T-helper 1 cell treated with Interleukin-12 subunit alpha and Interleukin-12 subunit beta and Interleukin-4 antibody, amounts not matched to agents 30 μg/mL and 1 μg/mL, for 36 hours (primary cell): ENCODE results near the gene EHF.

ENCODE experiments used
- H3K27ac Mint-ChIP-seq: one replicate; pipeline ENCODE4 v1.8.0; 2021; ENCODE audit warnings: mild to moderate bottlenecking, mixed read lengths
- H3K27me3 Mint-ChIP-seq: one replicate; pipeline ENCODE4 v1.8.0; 2021; ENCODE audit warnings: low read depth, mixed read lengths
- H3K36me3 Mint-ChIP-seq: one replicate; pipeline ENCODE4 v1.8.0; 2021; ENCODE audit warnings: low read depth, mixed read lengths
- H3K4me1 Mint-ChIP-seq: one replicate; pipeline ENCODE4 v1.8.0; 2021; ENCODE audit warnings: low read depth, mixed read lengths
- H3K4me3 Mint-ChIP-seq: one replicate; pipeline ENCODE4 v1.8.0; 2021; ENCODE audit warnings: mild to moderate bottlenecking, moderate library complexity, mixed read lengths
- H3K9me3 Mint-ChIP-seq: one replicate; pipeline ENCODE4 v1.8.0; 2021; ENCODE audit warnings: mixed read lengths

The EHF gene

DNA sequence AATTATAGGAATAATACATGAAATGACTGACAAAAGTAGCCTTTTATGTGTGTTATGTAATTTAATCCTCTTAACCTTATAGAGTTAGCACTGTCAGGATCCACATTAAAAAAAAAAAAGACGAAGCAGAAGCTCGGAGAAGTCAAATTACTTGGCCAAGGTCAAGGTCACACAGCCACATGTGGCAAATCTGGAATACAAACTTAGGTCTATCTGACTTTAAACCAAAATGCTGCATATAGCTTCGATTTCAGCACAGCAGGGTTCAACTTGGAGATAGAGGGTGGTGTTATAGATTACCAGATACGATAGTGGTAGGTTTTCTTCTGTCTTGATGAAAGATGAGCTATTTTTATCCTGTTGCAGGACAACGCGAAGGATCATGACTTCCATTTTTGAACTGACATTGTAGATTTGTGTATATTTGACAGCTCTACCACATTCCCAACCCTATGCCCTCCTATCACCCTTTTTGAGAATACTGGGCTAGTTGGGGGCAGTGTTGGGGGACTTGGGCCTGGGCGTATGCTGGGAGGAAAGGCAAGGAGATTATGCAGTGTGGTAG, 11.6 kb upstream of the EHF start:
- H3K36me3 Mint-ChIP-seq: no peaks in the 10 kb centered on the region
- peaks cover 8% of the 10 kb centered on the region for H3K27me3 Mint-ChIP-seq
- H3K27ac Mint-ChIP-seq: no peak overlapping the region
- no peak overlapping the region for H3K4me3 Mint-ChIP-seq
- no peaks in the 10 kb centered on the region for H3K9me3 Mint-ChIP-seq
- H3K4me1 Mint-ChIP-seq: peaks cover 1% of the 10 kb centered on the region

DNA sequence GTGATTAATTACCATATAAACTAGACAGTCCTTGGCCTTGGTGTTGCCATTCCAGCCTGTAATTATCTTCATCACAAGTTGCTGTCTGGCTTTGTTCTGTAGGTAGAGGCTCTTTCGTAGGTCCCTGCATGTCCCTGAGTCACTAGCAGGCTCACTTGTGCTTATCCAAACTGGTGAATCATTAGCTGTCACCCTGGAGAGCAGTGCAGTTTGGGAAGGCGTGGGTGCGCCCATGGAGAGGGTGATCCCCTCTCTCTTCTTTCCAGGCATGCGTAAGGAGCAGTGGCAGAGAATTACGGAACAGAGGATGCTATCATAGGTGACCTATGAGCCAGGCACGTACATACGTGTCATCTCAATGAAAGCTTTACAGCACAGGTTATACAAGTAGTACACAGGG, 11.0 kb upstream of the EHF start:
- Mint-ChIP-seq H3K36me3 (no peaks in the 10 kb centered on the region), H3K27me3 (peaks cover 13% of the 10 kb centered on the region), H3K4me1 (peaks cover 3% of the 10 kb centered on the region), H3K4me3 (no peak overlapping the region), H3K27ac (no peak overlapping the region), H3K9me3 (no peaks in the 10 kb centered on the region)

DNA sequence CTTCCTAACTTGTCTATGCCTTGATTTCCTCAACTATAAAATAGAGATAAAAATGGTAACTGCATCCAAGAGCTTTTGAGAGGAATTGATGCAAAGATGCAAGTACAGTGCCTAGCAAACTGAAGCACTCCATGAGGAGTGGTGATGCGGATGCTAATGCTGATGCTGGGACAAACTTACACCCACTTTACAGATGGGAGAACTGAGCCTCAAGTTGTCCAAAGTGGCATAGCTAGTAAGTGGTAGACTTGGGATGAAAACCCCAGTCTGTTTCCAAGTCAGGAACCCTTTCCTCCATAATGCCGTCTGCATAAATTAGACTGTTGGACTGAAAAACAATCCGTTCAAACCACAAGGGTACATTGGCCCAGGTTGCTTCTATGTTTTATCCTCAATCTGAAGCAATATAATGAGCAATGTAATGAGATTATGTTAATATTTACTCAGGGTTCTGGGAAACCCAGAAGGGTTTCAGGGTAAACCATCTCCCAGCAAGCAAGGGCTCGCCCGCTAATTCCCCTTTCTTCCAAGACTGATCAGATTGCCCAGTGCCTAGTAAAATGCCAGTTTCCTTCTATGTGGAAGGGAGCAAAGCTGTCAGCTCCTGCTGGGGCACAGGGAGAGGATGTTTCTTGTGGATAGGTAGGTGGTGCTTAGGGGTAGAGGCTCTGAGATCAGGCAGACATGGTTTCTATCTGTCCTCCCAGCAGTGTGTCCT, 10.4 kb upstream of the EHF start:
- no peaks in the 10 kb centered on the region for H3K36me3 Mint-ChIP-seq
- H3K9me3 Mint-ChIP-seq: no peaks in the 10 kb centered on the region
- no peak overlapping the region for H3K4me3 Mint-ChIP-seq
- no peak overlapping the region for H3K27ac Mint-ChIP-seq
- H3K27me3 Mint-ChIP-seq: peaks cover 13% of the 10 kb centered on the region
- H3K4me1 Mint-ChIP-seq: peaks cover 3% of the 10 kb centered on the region

DNA sequence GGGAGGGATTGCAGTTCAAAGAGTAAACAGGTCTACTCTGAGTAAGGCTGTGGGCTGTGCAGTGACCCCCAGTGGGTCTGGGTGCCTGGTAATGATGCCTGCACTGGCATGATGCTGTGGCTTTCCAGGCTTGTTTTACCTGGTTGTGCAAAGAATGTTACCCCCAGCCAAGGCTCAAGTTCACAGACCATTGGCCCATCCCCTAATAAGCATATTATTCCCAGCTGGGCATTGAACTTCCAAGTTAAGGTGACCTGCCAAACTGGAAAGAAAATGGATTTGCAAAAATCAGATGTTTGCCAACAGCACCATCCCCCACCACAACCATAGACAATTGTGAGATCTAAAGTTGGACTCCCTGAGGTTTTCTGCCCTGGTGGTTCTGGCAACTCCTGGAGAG, 7.9 kb upstream of the EHF start:
- Mint-ChIP-seq H3K4me3 (no peak overlapping the region), H3K9me3 (no peaks in the 10 kb centered on the region), H3K36me3 (no peaks in the 10 kb centered on the region), H3K4me1 (peaks cover 3% of the 10 kb centered on the region), H3K27ac (no peak overlapping the region), H3K27me3 (peaks cover 20% of the 10 kb centered on the region)

DNA sequence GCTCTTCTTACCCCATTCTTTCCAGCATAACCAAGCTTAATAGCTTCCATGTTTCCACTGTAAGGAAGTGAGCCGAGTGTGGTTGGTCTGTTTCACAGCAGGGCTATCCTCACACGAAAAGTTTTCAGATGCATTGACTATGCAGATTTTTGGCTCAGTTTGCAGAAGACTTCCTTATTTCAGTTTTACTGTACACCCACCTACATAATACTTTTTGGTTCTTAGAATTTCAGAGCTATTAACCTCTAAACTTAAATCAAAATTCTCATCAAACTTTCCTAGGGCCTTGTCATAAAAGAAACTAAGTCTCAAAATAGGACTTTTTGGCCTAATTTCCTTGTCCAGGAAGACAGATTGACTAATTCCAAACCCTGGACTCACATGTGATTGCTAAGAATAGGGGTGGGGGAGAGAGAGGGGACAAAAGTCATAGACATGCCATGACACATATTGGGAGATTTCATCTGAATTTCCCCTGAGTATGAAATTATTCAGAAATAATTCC, 7.3 kb upstream of the EHF start:
- Mint-ChIP-seq H3K4me1 (peaks cover 3% of the 10 kb centered on the region), H3K9me3 (no peaks in the 10 kb centered on the region), H3K27me3 (peaks cover 16% of the 10 kb centered on the region), H3K4me3 (no peak overlapping the region), H3K36me3 (no peaks in the 10 kb centered on the region), H3K27ac (no peak overlapping the region)

DNA sequence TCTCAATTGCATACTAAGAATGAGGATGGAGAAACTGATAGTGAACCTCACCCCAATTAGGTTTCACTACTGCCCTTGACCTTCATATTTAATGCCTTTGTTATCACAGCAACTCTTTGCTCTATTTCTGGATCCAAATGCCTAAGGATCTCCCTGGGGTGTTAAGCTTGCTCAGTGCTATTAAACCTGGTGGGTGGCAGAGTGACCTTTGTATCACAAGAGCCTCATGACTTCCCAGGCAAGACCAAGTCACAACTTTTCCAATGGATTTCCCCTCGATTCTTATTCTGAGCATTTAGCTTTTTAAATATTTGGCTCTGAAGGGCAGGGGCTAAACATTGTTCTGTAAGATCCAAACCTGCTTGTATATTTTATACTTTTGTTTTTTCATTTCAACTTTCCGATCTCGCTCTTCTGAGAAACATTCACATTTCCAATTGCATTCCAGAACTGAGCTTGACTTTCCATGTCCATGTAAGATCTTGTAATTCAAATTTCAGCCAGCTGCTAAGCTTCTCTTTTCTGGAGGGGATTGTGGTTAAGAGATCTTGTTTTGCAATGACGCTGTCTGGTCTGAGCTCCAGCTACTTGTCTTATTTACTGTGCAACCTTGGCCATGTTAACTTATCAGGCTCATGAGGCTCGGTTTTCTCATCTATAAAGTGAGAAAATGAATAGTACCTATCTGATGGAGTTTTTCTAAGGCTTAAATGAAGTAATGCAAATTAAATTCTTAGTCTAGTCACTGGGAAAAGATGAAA, 6.4 kb upstream of the EHF start:
- no peak overlapping the region for H3K4me3 Mint-ChIP-seq
- no peak overlapping the region for H3K27ac Mint-ChIP-seq
- H3K4me1 Mint-ChIP-seq: peaks cover 3% of the 10 kb centered on the region
- no peaks in the 10 kb centered on the region for H3K36me3 Mint-ChIP-seq
- H3K27me3 Mint-ChIP-seq: peaks cover 16% of the 10 kb centered on the region
- no peaks in the 10 kb centered on the region for H3K9me3 Mint-ChIP-seq

DNA sequence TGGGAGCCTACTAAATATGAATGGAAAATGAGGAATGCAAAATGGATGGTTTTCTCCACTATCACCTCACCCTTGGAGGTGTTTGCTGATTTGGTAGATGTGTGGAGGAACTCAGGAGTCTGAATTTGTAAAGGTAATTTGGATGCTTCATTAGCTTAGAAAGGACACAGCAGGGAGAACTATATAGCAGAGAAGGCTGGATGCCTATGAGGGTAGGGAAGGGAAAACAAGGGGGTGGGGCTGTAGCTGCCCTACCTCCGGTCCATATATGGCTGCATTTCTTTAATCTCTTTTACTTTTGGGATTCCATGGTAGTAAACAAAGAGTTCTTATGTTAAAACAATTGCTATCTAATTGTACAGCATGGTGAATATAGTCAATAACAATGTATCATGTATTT, 4.8 kb upstream of the EHF start:
- H3K4me3 Mint-ChIP-seq: no peak overlapping the region
- H3K36me3 Mint-ChIP-seq: no peaks in the 10 kb centered on the region
- H3K4me1 Mint-ChIP-seq: peaks cover 3% of the 10 kb centered on the region
- no peak overlapping the region for H3K27ac Mint-ChIP-seq
- peaks cover 16% of the 10 kb centered on the region for H3K27me3 Mint-ChIP-seq
- H3K9me3 Mint-ChIP-seq: no peaks in the 10 kb centered on the region

DNA sequence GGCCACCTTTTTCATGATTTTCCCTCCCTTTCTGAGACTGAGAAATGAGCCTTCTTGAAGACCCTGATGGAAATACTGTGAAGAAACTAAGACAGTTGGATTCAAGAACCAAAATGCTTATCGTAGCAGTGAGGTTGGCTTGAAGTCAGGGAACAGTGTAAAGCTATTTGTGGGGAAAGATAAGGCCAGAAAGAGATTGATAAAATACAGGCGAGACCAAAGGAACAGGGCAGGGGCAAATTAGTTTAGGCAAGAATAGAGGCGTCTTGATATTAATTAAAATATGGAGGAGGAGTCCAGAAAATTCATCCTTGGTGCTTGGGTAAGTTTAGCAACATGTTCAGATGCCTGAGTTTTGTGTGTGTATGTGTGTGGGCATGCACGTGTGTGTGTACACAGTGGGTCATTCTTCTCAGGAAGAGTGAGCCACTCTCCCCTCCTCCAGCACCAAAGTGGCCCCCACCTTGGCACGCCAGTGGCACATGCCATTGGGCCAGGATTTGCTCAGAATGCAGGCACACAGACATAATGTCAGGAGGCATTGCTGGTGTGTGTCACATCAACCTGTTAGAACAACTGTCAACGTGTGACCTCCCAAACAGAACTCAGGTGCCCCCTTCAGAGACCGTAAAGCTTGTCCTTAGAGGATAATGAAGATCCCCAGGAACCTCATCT, 3.9 kb upstream of the EHF start:
- Mint-ChIP-seq H3K4me3 (no peak overlapping the region), H3K9me3 (no peaks in the 10 kb centered on the region), H3K4me1 (peaks cover 3% of the 10 kb centered on the region), H3K27me3 (peaks cover 22% of the 10 kb centered on the region), H3K27ac (no peak overlapping the region), H3K36me3 (no peaks in the 10 kb centered on the region)

DNA sequence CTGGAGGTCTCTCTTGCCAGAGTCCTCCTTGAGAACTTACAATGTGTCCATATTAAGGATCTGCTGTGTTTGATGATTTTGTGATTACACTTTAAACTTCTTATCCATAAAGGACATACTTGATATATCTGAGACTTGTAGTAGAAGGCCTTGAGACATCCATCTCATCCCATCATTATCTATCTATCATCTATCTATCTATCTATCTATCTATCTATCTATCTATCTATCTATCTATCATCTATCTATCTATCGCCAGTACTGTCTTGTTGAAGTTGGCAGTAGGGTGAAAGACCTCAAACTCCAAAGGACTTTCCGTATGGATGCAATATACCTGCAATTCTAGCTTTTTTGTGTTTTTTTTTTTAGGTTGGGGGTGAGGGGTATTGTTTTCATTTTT, 2.5 kb upstream of the EHF start:
- Mint-ChIP-seq H3K27me3 (peaks cover 30% of the 10 kb centered on the region), H3K36me3 (no peaks in the 10 kb centered on the region), H3K27ac (no peak overlapping the region), H3K4me3 (no peak overlapping the region), H3K9me3 (no peaks in the 10 kb centered on the region), H3K4me1 (peaks cover 2% of the 10 kb centered on the region)

DNA sequence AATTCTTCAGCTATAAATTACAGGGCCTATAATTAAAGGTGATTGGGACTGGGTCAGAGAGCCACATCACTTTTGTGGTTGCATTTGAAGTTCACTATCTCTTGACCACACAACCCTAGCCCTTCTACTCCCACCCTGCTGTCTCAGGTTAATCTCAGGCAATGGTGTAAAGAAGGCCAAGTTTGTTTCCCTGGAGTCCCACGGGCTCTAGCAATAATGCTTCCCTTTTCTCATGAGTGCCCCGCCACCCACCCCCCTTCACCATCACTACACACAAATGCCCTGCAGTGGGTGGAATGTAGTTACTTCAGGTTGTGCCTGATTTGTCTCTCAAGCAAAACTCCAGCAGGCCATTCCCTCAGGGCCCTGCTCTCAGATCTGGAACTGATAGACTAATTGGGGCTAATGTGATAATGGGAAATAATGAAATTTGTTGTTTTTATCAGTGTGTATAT, 1.8 kb upstream of the EHF start:
- Mint-ChIP-seq H3K4me1 (peaks cover 1% of the 10 kb centered on the region), H3K9me3 (no peaks in the 10 kb centered on the region), H3K27me3 (peaks cover 32% of the 10 kb centered on the region), H3K36me3 (no peaks in the 10 kb centered on the region), H3K27ac (no peak overlapping the region), H3K4me3 (no peak overlapping the region)

DNA sequence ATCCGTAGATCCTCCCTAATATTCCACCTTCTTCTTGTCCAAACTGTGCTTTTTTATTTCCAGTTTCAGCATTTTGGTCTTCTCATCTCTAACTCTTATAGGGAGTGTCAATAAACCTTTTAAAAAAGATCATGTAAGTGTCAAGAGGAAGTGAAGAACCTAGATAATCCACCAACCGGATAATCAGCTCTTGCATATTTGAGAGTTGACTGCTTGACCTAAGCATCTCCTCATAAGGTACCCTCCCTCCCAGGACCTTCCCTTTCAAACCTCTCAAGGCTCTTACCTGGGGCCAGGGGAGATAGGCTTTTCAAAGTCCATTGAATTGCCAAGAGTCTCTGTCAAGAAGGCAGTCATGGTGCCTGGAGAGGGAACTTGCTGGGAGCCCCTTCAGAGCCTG, 691 bp upstream of the EHF start:
- H3K27ac Mint-ChIP-seq: no peak overlapping the region
- H3K4me3 Mint-ChIP-seq: no peak overlapping the region
- no peaks in the 10 kb centered on the region for H3K9me3 Mint-ChIP-seq
- H3K4me1 Mint-ChIP-seq: no peaks in the 10 kb centered on the region
- no peaks in the 10 kb centered on the region for H3K36me3 Mint-ChIP-seq
- peaks cover 27% of the 10 kb centered on the region for H3K27me3 Mint-ChIP-seq

DNA sequence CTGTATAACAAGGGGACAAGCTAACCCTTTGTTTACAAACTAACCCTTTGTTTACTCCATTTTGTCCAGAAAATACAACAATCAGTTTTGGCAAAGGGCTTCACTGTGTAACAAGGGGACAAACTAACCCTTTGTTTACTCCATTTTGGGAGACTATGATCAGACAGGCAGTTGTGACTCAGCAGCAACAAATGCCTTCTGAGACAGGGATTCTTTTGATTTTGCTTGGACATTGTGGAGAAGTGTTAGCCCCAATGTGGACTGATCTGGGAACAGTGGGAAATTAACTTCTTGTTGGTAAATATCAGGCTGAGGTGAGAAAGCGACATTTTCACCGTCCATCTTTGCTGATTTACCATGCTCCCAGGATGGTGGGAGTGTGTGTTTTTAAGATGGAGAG, 983 bp downstream of the EHF start:
- H3K27ac Mint-ChIP-seq: no peak overlapping the region

DNA sequence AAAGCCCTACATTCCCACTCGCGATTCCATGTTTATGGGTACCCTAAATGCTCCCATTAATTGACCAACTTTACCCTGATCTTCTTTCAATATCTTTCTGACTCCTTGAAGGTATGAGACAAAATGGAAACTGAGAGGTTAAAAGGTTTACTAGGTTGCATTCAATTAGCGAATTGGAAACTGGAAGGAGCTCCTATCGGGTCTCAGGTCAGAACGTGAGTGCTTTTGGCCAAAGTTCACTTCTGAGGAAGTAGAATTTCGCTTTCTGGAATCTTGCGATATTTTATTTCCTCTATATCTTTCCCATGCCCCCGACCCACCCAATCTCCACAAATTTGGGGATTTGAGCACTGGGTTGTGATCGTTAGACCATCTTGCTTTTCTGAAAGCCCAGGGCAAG, 2.6 kb downstream of the EHF start:
- Mint-ChIP-seq H3K9me3 (no peaks in the 10 kb centered on the region), H3K4me1 (no peaks in the 10 kb centered on the region), H3K36me3 (no peaks in the 10 kb centered on the region), H3K27me3 (peaks cover 36% of the 10 kb centered on the region), H3K4me3 (no peak overlapping the region), H3K27ac (no peak overlapping the region)

More for the DNA sequence above, 983 bp downstream of the EHF start:
- H3K36me3 Mint-ChIP-seq: no peaks in the 10 kb centered on the region
- no peak overlapping the region for H3K4me3 Mint-ChIP-seq
- peaks cover 32% of the 10 kb centered on the region for H3K27me3 Mint-ChIP-seq
- H3K9me3 Mint-ChIP-seq: no peaks in the 10 kb centered on the region
- no peaks in the 10 kb centered on the region for H3K4me1 Mint-ChIP-seq

DNA sequence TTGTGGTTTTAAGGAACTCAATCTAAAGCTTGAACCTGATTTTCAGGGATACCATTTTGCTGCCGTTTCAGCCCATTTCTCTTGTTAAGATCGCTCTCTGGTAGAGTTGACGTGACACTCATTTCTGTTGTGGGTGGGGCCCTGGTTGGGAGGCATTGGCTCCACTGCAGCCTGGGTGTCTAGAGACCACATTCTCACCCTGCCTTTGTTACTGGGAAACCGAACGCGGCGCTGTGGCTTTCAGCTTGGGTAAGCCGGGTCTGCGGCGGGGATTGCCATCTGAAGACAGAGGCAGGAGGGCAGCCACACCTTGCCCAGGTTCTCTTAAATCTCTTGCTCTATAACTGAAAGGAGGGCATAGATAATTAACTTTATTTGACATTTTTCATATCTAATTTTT, 3.2 kb downstream of the EHF start:
- H3K27ac Mint-ChIP-seq: no peak overlapping the region
- H3K27me3 Mint-ChIP-seq: peaks cover 42% of the 10 kb centered on the region
- H3K36me3 Mint-ChIP-seq: no peaks in the 10 kb centered on the region
- H3K4me3 Mint-ChIP-seq: no peak overlapping the region
- no peaks in the 10 kb centered on the region for H3K4me1 Mint-ChIP-seq
- no peaks in the 10 kb centered on the region for H3K9me3 Mint-ChIP-seq
